Fibroblast of lung (primary cell): ENCODE measurements around the gene ELAVL2. TPM values are rescaled to one million over a fixed set of nuclear protein-coding genes. Genes with fewer than 3 reads are reported as not detected.
"Not testable (repeated sequence)": the region's sequence is repeated elsewhere in the genome, so short reads cannot be mapped to it uniquely, and the experiment has no call there.

Experiments
- DNase-seq, 2 donors: peaks; one replicate each; pipeline versions ENCODE4 v3.0.0 to v3.0.0-alpha.2; 2010; ENCODE audit warnings: low read depth in 2 of 2
- H2AFZ ChIP-seq: 2 replicates; pipeline ENCODE4 v1.5.1; 2012; ENCODE audit warnings: low read length, control low read depth, inconsistent platforms
- H3K27ac ChIP-seq: 2 replicates; pipeline ENCODE4 v1.5.1; 2011; ENCODE audit warnings: low read length, control low read depth; ENCODE audit not compliant: insufficient read depth
- H3K27me3 ChIP-seq: 2 replicates; pipeline ENCODE4 v1.5.1; 2011; ENCODE audit warnings: mild to moderate bottlenecking, low read length; ENCODE audit not compliant: control insufficient read depth, insufficient read depth
- H3K36me3 ChIP-seq: 2 replicates; pipeline ENCODE4 v1.5.1; 2011; ENCODE audit warnings: low read length; ENCODE audit not compliant: control insufficient read depth, insufficient read depth
- H3K4me1 ChIP-seq: 2 replicates; pipeline ENCODE4 v1.5.1; 2011; ENCODE audit warnings: low read length; ENCODE audit not compliant: control insufficient read depth, insufficient read depth; ENCODE audit errors: extremely low read depth
- H3K4me2 ChIP-seq: 2 replicates; pipeline ENCODE4 v1.5.1; 2011; ENCODE audit warnings: low read length, control low read depth; ENCODE audit not compliant: insufficient read depth; ENCODE audit errors: extremely low read depth
- H3K4me3 ChIP-seq, 4 experiments: fragments of 200-600 bp in 1 of 4; sonication (generic) in 1 of 4; replicated peaks in 1 of 4; 2 replicates each; pipeline ENCODE4 v1.5.1; 2011 to 2016; ENCODE audit warnings: low read length in 4 of 4, low read depth in 3 of 4, mild to moderate bottlenecking in 3 of 4, control low read depth in 2 of 4, inconsistent platforms in 1 of 4, mixed read lengths in 1 of 4; ENCODE audit not compliant: insufficient read depth in 1 of 4; ENCODE audit errors: control extremely low read depth in 1 of 4
- H3K79me2 ChIP-seq: 2 replicates; pipeline ENCODE4 v1.5.1; 2012; ENCODE audit warnings: mild to moderate bottlenecking, low read length, inconsistent platforms; ENCODE audit not compliant: control insufficient read depth, insufficient read depth
- H3K9ac ChIP-seq: 2 replicates; pipeline ENCODE4 v1.5.1; 2011; ENCODE audit warnings: mild to moderate bottlenecking, low read length, control low read depth; ENCODE audit not compliant: insufficient read depth
- H3K9me3 ChIP-seq: 2 replicates; pipeline ENCODE4 v1.5.1; 2012; ENCODE audit warnings: low read depth, low read length; ENCODE audit not compliant: control insufficient read depth, insufficient read depth
- H4K20me1 ChIP-seq: 2 replicates; pipeline ENCODE4 v1.5.1; 2011; ENCODE audit warnings: low read length; ENCODE audit not compliant: control insufficient read depth, insufficient read depth; ENCODE audit errors: extremely low read depth
- EZH2 ChIP-seq: IDR thresholded peaks from 2 replicates; pipeline ENCODE4 v1.5.1; 2012; ENCODE audit warnings: low read length, control low read depth, mild to moderate bottlenecking; ENCODE audit errors: missing control alignments
- polyA plus RNA-seq, 2 donors: library from polyadenylated mRNA; depleted of rRNA in 1 of 2; stranded (reverse) in 1 of 2; unstranded in 1 of 2; fragments of >200 nt; gene quantifications; 2 replicates each; pipeline ENCODE4 v1.2.1, GENCODE V29; 2011 to 2012; ENCODE audit warnings: missing spikeins in 1 of 2
- total RNA-seq: library from RNA; depleted of rRNA; stranded (reverse); fragments of >200 nt; gene quantifications from 2 replicates; pipeline ENCODE4 v1.2.1, GENCODE V29; 2014
- TF ChIP-seq, protein P1 (sequence below), 2 donors: IDR thresholded peaks in 1 of 2; conservative IDR thresholded peaks in 1 of 2; 1 replicate in 1 of 2; 2 replicates in 1 of 2; pipeline ENCODE4 v1.5.1; 2011 to 2012; ENCODE audit warnings: low read length in 2 of 2, control low read depth in 1 of 2, inconsistent platforms in 1 of 2, low read depth in 1 of 2, mild to moderate bottlenecking in 1 of 2

The ELAVL2 gene
- total and polyA plus RNA-seq, 2 donors (not counting 1 experiment from before 2014, with no cell fraction given), result under 0.01 to 0.03 TPM

GRCh38 chr9:23728736-23729135 is 97.3 kb downstream of the ELAVL2 start:
- Histone ChIP-seq H3K4me2 (no peak overlapping the region), H3K4me1 (no peaks in the 10 kb centered on the region), H4K20me1 (no peaks in the 10 kb centered on the region), H3K4me3 (no peak overlapping the region), H3K79me2 (no peaks in the 10 kb centered on the region), H3K27ac (no peak overlapping the region), H3K27me3 (no peaks in the 10 kb centered on the region), H3K9me3 (no peaks in the 10 kb centered on the region), H2AFZ (no peak overlapping the region), H3K9ac (no peak overlapping the region), H3K36me3 (no peaks in the 10 kb centered on the region)
- DNase-seq, result no peak
- TF ChIP-seq EZH2, result no peak
- TF ChIP-seq, protein P1, sequence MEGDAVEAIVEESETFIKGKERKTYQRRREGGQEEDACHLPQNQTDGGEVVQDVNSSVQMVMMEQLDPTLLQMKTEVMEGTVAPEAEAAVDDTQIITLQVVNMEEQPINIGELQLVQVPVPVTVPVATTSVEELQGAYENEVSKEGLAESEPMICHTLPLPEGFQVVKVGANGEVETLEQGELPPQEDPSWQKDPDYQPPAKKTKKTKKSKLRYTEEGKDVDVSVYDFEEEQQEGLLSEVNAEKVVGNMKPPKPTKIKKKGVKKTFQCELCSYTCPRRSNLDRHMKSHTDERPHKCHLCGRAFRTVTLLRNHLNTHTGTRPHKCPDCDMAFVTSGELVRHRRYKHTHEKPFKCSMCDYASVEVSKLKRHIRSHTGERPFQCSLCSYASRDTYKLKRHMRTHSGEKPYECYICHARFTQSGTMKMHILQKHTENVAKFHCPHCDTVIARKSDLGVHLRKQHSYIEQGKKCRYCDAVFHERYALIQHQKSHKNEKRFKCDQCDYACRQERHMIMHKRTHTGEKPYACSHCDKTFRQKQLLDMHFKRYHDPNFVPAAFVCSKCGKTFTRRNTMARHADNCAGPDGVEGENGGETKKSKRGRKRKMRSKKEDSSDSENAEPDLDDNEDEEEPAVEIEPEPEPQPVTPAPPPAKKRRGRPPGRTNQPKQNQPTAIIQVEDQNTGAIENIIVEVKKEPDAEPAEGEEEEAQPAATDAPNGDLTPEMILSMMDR (conservative IDR thresholded peaks at IDR 0.05 in 1 of 2, IDR thresholded peaks at IDR 0.05 in 1 of 2; ENCODE audit: low read depth in 1 of 2, low read length in 2 of 2), result no peak

- no peak overlapping the region for H3K9ac ChIP-seq
- no peaks in the 10 kb centered on the region for H3K9me3 ChIP-seq
- no peaks in the 10 kb centered on the region for H4K20me1 ChIP-seq
- H3K36me3 ChIP-seq, result no peaks in the 10 kb centered on the region
- no peak overlapping the region for H3K4me2 ChIP-seq
- no peaks in the 10 kb centered on the region for H3K79me2 ChIP-seq
- TF ChIP-seq, protein P1 (conservative IDR thresholded peaks at IDR 0.05 in 1 of 2, IDR thresholded peaks at IDR 0.05 in 1 of 2; ENCODE audit: low read depth in 1 of 2, low read length in 2 of 2), result no peak
- no peak for TF ChIP-seq EZH2
- no peaks in the 10 kb centered on the region for H3K4me1 ChIP-seq
- no peak overlapping the region for H2AFZ ChIP-seq
- no peak overlapping the region for H3K27ac ChIP-seq
- no peak for DNase-seq
- H3K4me3 ChIP-seq, result no peak overlapping the region
- no peaks in the 10 kb centered on the region for H3K27me3 ChIP-seq
These were observed 100.6 kb downstream of the ELAVL2 start for GRCh38 chr9:23725279-23725946.

GRCh38 chr9:23723672-23724071 is 102.4 kb downstream of the ELAVL2 start:
- H3K9ac ChIP-seq, result no peak overlapping the region
- H4K20me1 ChIP-seq, result no peaks in the 10 kb centered on the region
- no peaks in the 10 kb centered on the region for H3K9me3 ChIP-seq
- H2AFZ ChIP-seq, result no peak overlapping the region
- TF ChIP-seq, protein P1 (conservative IDR thresholded peaks at IDR 0.05 in 1 of 2, IDR thresholded peaks at IDR 0.05 in 1 of 2; ENCODE audit: low read depth in 1 of 2, low read length in 2 of 2), result no peak
- no peak for TF ChIP-seq EZH2
- H3K27ac ChIP-seq, result no peak overlapping the region
- H3K4me1 ChIP-seq, result no peaks in the 10 kb centered on the region
- H3K4me3 ChIP-seq, result no peak overlapping the region
- H3K4me2 ChIP-seq, result no peak overlapping the region
- no peaks in the 10 kb centered on the region for H3K79me2 ChIP-seq
- no peaks in the 10 kb centered on the region for H3K27me3 ChIP-seq
- H3K36me3 ChIP-seq, result no peaks in the 10 kb centered on the region
- DNase-seq, result no peak

- not testable (repeated sequence) for H3K27ac ChIP-seq, H3K9ac ChIP-seq, H3K9me3 ChIP-seq, H3K79me2 ChIP-seq, H3K4me3 ChIP-seq, DNase-seq, H4K20me1 ChIP-seq, H3K4me2 ChIP-seq, H3K4me1 ChIP-seq, H2AFZ ChIP-seq, H3K36me3 ChIP-seq, H3K27me3 ChIP-seq
These were observed 103.0 kb downstream of the ELAVL2 start for GRCh38 chr9:23723048-23723447.
